ENCODE data around the gene SEZ6L.

Gene SEZ6L

DNA sequence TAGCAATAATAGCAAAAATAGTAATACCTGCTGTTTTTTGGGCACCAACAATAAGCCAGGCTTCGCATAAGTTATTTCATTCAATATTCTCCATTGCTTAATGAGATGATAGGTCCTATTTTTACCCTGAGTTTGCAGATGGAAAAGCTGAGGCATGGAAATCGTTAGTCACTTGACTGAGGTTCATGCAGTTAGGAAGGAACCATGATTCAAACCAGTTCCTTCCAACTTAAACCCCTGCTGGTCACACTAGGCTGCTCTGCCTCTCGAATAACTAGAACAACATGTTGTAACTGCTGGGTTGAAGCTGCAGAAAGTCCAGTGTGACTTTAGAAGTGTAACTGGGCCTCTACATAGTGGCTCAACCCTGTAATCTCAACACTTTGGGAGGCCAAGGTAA, 69.3 kb downstream of the SEZ6L start:
- no peak for DNase-seq (ENCODE audit: low read depth)
- no peak for TF ChIP-seq CTCF (conservative IDR thresholded peaks at IDR 0.05; ENCODE audit: low read length)
- H3K4me3 ChIP-seq (ENCODE audit: low read length) = no peak overlapping the region

- TF ChIP-seq CTCF (conservative IDR thresholded peaks at IDR 0.05; ENCODE audit: low read length) = no peak
- no peak overlapping the region for H3K4me3 ChIP-seq (ENCODE audit: low read length)
- no peak for DNase-seq (ENCODE audit: low read depth)
Observed at GRCh38 chr22:26239581-26239980, 70.3 kb downstream of the SEZ6L start.

DNA sequence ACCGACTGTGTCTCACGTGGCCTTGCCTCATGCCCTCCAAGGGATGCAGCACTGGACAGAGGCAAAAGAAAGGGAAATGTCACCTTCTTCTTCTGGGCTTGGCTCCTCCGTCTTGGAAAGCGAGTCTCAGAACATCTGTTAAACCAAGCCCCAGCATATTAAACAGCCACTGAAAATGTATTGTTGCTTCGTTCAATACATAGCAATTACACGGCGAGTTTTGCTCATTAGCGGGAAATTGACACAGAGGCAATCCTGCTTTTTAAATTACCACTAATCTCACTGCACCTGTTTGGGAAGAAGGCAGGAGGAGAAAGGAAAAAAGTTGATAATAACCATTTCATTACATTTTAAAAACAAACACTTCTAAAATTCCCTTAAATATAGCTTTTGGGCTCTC, 72.1 kb downstream of the SEZ6L start:
- no peak for TF ChIP-seq CTCF (conservative IDR thresholded peaks at IDR 0.05; ENCODE audit: low read length)

GRCh38 chr22:26245001-26245400, 75.7 kb downstream of the SEZ6L start:
- no peak for TF ChIP-seq CTCF (conservative IDR thresholded peaks at IDR 0.05; ENCODE audit: low read length)
- no peak for DNase-seq (ENCODE audit: low read depth)
- no peak overlapping the region for H3K4me3 ChIP-seq (ENCODE audit: low read length)

More for the DNA sequence above, 72.1 kb downstream of the SEZ6L start:
- no peak for DNase-seq (ENCODE audit: low read depth)
- no peak overlapping the region for H3K4me3 ChIP-seq (ENCODE audit: low read length)

GRCh38 chr22:26246552-26246951, 77.3 kb downstream of the SEZ6L start:
- H3K4me3 ChIP-seq (ENCODE audit: low read length) = no peak overlapping the region
- DNase-seq (ENCODE audit: low read depth) = no peak
- TF ChIP-seq CTCF (conservative IDR thresholded peaks at IDR 0.05; ENCODE audit: low read length) = no peak

- no peak overlapping the region for H3K4me3 ChIP-seq (ENCODE audit: low read length)
- TF ChIP-seq CTCF (conservative IDR thresholded peaks at IDR 0.05; ENCODE audit: low read length) = no peak
- no peak for DNase-seq (ENCODE audit: low read depth)
Observed at GRCh38 chr22:26251869-26252268, 82.6 kb downstream of the SEZ6L start.

GRCh38 chr22:26259510-26259909, 90.2 kb downstream of the SEZ6L start:
- TF ChIP-seq CTCF (conservative IDR thresholded peaks at IDR 0.05; ENCODE audit: low read length) = no peak
- H3K4me3 ChIP-seq (ENCODE audit: low read length) = no peak overlapping the region
- DNase-seq (ENCODE audit: low read depth) = peak; percentile 16

Data from AG10803 (cell line).